HFF-Myc (cell line): ENCODE data around the gene TUBA1B.
A peak's percentile ranks its signal among the peaks of the same experiment; 100 is the strongest.
"Not testable (repeated sequence)": the region's sequence is repeated elsewhere in the genome, so short reads cannot be mapped to it uniquely, and the experiment has no call there.

ENCODE experiments used
- DNase-seq: peaks from one replicate; pipeline ENCODE4 v3.0.0-alpha.2; 2011; ENCODE audit warnings: low read depth; ENCODE audit errors: extremely low read depth
- H3K4me3 ChIP-seq: replicated peaks from 2 replicates; pipeline ENCODE4 v1.5.1; 2011; ENCODE audit warnings: low read depth, mild to moderate bottlenecking, control low read depth, low read length
- CTCF ChIP-seq: IDR thresholded peaks from 2 replicates; pipeline ENCODE4 v1.5.1; 2012; ENCODE audit warnings: mild to moderate bottlenecking, low read depth, low read length, control low read depth; ENCODE audit errors: missing control alignments

Gene TUBA1B

GRCh38 chr12:49131051-49131893, at the start of gene TUBA1B:
TSS of gene TUBA1B (minus strand) at chr12:49131395. CDS start at chr12:49131300, 95 bp downstream.
- peak; percentile 27 for DNase-seq
- TF ChIP-seq CTCF: no peak
- peak within 1 kb of the TSS; percentile 99 for H3K4me3 ChIP-seq

GRCh38 chr12:49174218-49174617, 43.0 kb upstream of the TUBA1B start:
- no peak for TF ChIP-seq CTCF
- no peak for DNase-seq
- no peak overlapping the region for H3K4me3 ChIP-seq

- TF ChIP-seq CTCF: no peak
Observed at GRCh38 chr12:49170924-49171323, 39.7 kb upstream of the TUBA1B start.

GRCh38 chr12:49165114-49165513, 33.9 kb upstream of the TUBA1B start:
- no peak overlapping the region for H3K4me3 ChIP-seq
- no peak for TF ChIP-seq CTCF
- no peak for DNase-seq

More at GRCh38 chr12:49170924-49171323, 39.7 kb upstream of the TUBA1B start:
- no peak overlapping the region for H3K4me3 ChIP-seq
- DNase-seq: no peak

GRCh38 chr12:49161901-49162300, 30.7 kb upstream of the TUBA1B start:
- not testable (repeated sequence) for DNase-seq, H3K4me3 ChIP-seq

- no peak for TF ChIP-seq CTCF
- no peak for DNase-seq
- no peak overlapping the region for H3K4me3 ChIP-seq
Observed at GRCh38 chr12:49161092-49161795, 30.0 kb upstream of the TUBA1B start.

GRCh38 chr12:49160399-49160798, 29.2 kb upstream of the TUBA1B start:
- TF ChIP-seq CTCF: no peak
- no peak for DNase-seq
- H3K4me3 ChIP-seq: no peak overlapping the region
